ENCODE results near the gene DNAJB2.
"Not testable (repeated sequence)": the region's sequence is repeated elsewhere in the genome, so short reads cannot be mapped to it uniquely, and the experiment has no call there.

DNAJB2 gene

DNA sequence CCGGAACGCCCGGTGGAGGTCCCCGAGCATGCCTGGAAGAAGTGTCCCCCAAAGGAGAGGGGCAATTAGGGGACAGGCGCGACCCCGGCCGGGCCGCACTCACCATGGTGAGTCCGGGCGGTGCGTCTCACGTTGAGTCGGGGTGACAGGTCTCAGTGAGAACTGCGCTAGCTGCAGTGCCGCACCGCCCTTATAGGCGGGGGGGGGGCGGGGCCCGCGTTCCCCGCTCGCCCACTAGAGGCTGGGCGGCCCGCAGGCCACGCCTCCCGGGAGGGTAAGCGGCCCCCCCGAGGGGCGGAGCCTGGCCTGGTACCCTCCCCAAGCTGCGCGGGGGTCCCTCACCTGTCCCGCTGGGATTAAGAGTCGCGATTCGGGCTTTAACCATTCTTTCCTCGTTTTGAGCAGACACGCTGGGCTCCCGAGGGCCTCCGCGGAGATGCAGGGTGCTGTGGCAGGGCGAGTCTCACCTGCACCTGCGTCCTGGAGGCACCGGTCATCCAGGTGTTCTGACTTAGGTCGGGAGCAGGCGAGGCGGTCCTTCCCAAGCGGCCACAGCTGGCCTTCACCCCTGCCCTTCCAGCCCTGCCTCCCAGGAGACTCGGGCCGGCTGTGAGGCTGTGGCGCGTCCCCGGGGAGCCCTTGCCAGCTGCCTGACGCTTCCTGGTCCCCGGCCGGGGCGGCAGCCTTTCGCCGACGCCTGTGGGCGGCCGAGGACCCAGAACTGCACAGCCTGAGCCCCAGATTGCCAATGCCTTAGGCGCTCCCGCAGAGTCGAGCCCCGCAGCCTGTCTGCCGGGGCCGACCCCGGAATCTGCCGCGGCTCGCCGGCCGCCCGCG is 25.2 kb upstream of the DNAJB2 start, which contains the start of gene TUBA4A:
Gene TUBA4A (minus strand): TSS at position 166 of the 837 bp plus-strand sequence. CDS start 60 bp downstream, at position 106.
- peaks cover 6% of the 10 kb centered on the region for H3K27me3 ChIP-seq (ENCODE audit: control insufficient read depth, low read length)
- TF ChIP-seq, protein P1, sequence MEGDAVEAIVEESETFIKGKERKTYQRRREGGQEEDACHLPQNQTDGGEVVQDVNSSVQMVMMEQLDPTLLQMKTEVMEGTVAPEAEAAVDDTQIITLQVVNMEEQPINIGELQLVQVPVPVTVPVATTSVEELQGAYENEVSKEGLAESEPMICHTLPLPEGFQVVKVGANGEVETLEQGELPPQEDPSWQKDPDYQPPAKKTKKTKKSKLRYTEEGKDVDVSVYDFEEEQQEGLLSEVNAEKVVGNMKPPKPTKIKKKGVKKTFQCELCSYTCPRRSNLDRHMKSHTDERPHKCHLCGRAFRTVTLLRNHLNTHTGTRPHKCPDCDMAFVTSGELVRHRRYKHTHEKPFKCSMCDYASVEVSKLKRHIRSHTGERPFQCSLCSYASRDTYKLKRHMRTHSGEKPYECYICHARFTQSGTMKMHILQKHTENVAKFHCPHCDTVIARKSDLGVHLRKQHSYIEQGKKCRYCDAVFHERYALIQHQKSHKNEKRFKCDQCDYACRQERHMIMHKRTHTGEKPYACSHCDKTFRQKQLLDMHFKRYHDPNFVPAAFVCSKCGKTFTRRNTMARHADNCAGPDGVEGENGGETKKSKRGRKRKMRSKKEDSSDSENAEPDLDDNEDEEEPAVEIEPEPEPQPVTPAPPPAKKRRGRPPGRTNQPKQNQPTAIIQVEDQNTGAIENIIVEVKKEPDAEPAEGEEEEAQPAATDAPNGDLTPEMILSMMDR (IDR thresholded peaks at IDR 0.05; ENCODE audit: low read depth, low read length, poor library complexity, severe bottlenecking) = no peak
- TF ChIP-seq EZH2phosphoT487 (IDR thresholded peaks at IDR 0.05; ENCODE audit: borderline replicate concordance, low read length) = no peak
- no peaks in the 10 kb centered on the region for H3K9me2 ChIP-seq (replicated peaks; ENCODE audit: control insufficient read depth, low read length)
- H3K36me3 ChIP-seq (ENCODE audit: control insufficient read depth, low read length) = peaks cover 36% of the 10 kb centered on the region
- H3K9me3 ChIP-seq (ENCODE audit: control insufficient read depth, insufficient read depth, low read length) = no peaks in the 10 kb centered on the region
- peak within 1 kb of the TSS; percentile 62 for H3K27ac ChIP-seq (ENCODE audit: low read depth, low read length)
- H4K20me1 ChIP-seq (ENCODE audit: control insufficient read depth, insufficient read depth, low read depth, low read length) = peaks cover 7% of the 10 kb centered on the region; the same call in 1 of the 2 replicates
- H3K4me1 ChIP-seq (ENCODE audit: control insufficient read depth, low read length) = peaks cover 55% of the 10 kb centered on the region
- H3F3A ChIP-seq (ENCODE audit: control insufficient read depth, insufficient read depth) = peaks cover 24% of the 10 kb centered on the region
- peak within 1 kb of the TSS; percentile 97 for H3K4me2 ChIP-seq (ENCODE audit: low read length)
- H3K79me2 ChIP-seq (ENCODE audit: control insufficient read depth, low read length) = peaks cover 38% of the 10 kb centered on the region
- peak within 1 kb of the TSS; percentile 83 for H3K4me3 ChIP-seq (ENCODE audit: low read length)

DNA sequence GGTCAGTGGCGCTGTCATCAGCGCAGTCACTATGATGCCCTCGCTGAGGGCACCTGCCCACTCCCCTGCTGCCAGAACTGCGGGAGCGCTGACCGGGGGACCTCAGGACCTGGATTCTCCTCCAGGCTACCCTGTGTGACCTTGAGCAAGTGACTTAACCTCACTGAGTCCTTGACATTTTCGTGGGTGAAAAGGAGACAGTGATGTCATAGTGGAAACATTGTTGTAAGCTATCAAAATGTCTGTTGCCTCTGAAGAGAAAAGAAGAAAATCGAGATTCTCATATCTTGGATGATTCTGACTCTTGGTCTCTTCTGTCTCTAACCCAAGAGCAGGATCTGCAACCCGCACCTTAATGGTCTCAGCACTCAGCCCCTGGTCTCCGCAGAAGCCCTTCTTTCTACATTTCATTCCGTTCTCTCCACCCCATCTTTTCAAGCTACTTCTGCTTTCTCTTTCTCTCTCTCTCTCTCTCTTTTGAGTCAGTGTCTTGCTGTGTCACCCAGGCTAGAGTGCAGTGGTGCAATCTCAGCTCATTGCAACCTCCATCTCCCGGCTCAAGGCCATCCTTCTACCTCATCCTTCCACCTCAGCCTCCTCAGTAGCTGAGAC is 24.5 kb upstream of the DNAJB2 start:
- no peaks in the 10 kb centered on the region for H3K9me2 ChIP-seq (replicated peaks; ENCODE audit: control insufficient read depth, low read length)
- peaks cover 6% of the 10 kb centered on the region for H3K27me3 ChIP-seq (ENCODE audit: control insufficient read depth, low read length)
- peak overlapping the region; percentile 83 for H3K4me3 ChIP-seq (ENCODE audit: low read length)
- H3K9me3 ChIP-seq (ENCODE audit: control insufficient read depth, insufficient read depth, low read length) = no peaks in the 10 kb centered on the region
- TF ChIP-seq EZH2phosphoT487 (IDR thresholded peaks at IDR 0.05; ENCODE audit: borderline replicate concordance, low read length) = no peak
- TF ChIP-seq, protein P1 (IDR thresholded peaks at IDR 0.05; ENCODE audit: low read depth, low read length, poor library complexity, severe bottlenecking) = no peak
- H4K20me1 ChIP-seq (ENCODE audit: control insufficient read depth, insufficient read depth, low read depth, low read length) = peaks cover 7% of the 10 kb centered on the region; the same call in 1 of the 2 replicates
- peak overlapping the region; percentile 97 for H3K4me2 ChIP-seq (ENCODE audit: low read length)
- H3K79me2 ChIP-seq (ENCODE audit: control insufficient read depth, low read length) = peaks cover 37% of the 10 kb centered on the region
- H3K36me3 ChIP-seq (ENCODE audit: control insufficient read depth, low read length) = peaks cover 29% of the 10 kb centered on the region
- H3K27ac ChIP-seq (ENCODE audit: low read depth, low read length) = peak overlapping the region; percentile 25; the same call in 1 of the 2 replicates
- peaks cover 18% of the 10 kb centered on the region for H3F3A ChIP-seq (ENCODE audit: control insufficient read depth, insufficient read depth)
- H3K4me1 ChIP-seq (ENCODE audit: control insufficient read depth, low read length) = peaks cover 48% of the 10 kb centered on the region

DNA sequence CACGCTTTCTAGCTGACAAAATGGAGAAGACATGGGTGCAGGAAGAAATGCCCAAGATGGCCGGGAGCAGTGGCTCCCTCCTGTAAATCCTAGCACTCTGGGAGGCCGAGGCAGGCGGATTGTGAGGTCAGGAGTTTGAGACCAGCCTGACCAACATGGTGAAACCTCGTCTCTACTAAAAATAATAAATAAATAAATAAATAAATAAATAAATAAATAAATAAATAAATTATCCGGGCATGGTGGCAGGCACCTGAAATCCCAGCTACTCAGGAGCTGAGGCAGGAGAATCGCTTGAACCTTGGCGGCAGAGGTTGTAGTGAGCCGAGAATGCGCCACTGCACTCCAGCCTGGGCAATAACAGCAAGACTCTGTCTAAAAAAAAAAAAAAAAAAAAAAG is 20.2 kb upstream of the DNAJB2 start:
- H3K27me3 ChIP-seq (ENCODE audit: control insufficient read depth, low read length); H3K36me3 ChIP-seq (ENCODE audit: control insufficient read depth, low read length); H4K20me1 ChIP-seq (ENCODE audit: control insufficient read depth, insufficient read depth, low read depth, low read length); H3K9me3 ChIP-seq (ENCODE audit: control insufficient read depth, insufficient read depth, low read length); H3K4me3 ChIP-seq (ENCODE audit: low read length); H3K79me2 ChIP-seq (ENCODE audit: control insufficient read depth, low read length); H3K27ac ChIP-seq (ENCODE audit: low read depth, low read length); H3F3A ChIP-seq (ENCODE audit: control insufficient read depth, insufficient read depth); H3K9me2 ChIP-seq (replicated peaks; ENCODE audit: control insufficient read depth, low read length); H3K4me2 ChIP-seq (ENCODE audit: low read length): not testable (repeated sequence)
- H3K4me1 ChIP-seq (ENCODE audit: control insufficient read depth, low read length) = peaks cover 26% of the 10 kb centered on the region

Measured in DOHH2 (cell line).